Activated T-helper 1 cell treated with anti-CD3 and anti-CD28 coated beads, Interleukin-2, amount 50 U/mL, for 16 hours (primary cell): Measurements from ENCODE around the gene VWA3A.
A peak's percentile ranks its signal among the peaks of the same experiment; 100 is the strongest.
"Not testable (repeated sequence)": the region's sequence is repeated elsewhere in the genome, so short reads cannot be mapped to it uniquely, and the experiment has no call there.

Source experiments
- DNase-seq, 2 donors: peaks; one replicate each; pipeline ENCODE4 v3.0.0-alpha.2; 2020; ENCODE audit warnings: low read depth in 1 of 2, low spot score in 1 of 2

Gene VWA3A

DNA sequence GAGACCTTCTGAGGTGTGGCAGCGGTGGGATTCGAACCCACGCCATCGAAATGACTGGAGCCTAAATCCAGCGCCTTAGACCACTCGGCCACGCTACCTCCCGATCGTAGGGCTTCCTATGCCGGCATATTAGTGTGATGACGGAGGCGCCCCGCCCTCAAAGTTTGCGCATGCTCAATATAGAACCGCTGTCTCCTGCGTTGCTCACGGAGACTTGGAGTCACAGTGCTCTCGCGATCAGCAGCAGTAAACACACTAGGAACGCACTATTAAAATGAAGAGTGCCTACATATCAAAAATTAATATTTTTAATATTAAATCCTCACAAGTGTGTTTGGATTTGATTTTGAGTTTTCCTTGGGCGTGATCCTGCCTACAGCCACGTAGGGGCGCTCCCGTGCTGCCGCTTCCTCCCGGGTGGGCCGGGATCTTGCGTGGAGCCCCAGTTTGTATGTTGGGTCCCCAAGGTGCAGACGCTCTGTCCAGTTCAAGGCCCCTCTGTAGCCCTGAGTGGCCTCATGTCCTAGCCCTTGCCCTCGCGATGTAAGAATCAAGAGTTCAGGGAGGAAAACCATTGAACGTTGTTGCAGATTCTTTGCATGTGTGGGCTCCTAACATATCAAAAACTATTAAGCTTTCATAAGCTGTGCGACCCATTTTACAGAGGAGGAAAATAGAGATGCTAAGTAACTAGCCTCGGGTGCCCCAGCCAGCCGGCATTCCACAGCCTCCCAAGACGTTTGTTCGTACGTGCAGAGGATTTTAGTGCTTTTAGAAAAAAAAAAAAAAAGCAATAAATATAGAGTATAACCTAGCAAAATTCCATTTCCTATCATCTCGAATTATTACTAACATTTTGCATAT lies 103.6 kb downstream of the VWA3A start:
- peak; percentile 82 to 89 for DNase-seq

DNA sequence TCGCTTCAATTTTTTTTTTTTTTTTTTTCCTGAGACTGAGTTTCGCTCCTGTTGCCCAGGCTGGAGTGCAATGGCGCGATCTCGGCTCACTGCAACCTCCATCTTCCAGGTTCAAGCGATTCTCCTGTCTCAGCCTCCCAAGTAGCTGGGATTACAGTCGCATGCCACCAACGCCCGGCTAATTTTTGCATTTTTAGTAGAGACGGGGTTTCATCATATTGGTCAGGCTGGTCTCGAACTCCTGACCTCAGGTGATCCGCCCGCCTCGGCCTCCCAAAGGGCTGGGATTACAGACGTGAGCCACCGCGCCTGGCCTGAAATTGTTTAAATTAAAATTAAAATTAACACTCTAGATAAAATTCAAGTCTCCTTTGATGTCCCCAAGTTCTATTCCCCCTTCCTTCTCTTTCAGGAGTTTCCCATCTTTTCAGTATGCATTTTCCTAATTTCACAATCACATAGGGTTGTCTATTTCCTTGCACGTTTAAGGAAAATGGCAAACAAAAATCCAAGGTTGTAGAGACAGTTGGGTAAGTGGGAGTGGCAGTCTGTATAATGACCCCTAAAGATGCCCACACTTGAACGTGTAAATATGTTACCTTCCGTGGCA lies 104.3 kb downstream of the VWA3A start:
- DNase-seq: not testable (repeated sequence)

DNA sequence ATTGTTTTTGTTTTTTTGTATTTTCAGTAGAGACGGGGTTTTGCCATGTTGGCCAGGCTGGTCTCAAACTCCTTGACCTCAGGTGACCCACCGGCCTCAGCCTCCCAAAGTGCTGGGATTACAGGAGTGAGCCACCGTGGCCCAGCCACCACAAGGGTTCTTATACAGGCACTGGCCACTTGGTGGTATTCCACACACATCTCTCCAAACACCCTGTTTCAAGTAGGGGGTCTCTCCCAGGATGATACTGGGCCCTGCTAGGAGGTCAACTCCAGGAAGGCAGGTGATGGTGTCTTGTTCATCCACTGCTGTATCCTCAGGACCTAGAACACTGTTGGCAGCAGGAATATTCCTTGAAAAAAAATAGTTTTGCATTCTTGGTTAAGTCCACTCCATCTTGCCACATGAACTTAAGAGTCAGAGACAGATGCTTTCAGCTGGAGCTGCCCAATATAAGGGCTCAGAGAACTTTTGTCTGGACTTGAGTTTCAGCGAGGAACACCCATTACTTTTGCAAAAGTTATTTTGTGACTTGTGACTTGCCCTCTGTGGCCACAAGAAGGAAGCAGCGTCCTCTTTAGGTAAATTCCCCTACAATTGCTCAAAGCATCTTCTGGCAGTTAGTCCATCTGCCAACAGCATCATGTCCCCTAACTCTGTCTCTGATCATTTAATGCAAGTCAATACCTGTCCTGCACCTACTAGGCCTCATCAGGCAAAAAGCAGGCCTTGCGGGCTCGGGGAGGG lies 106.4 kb downstream of the VWA3A start:
- no peak for DNase-seq

DNA sequence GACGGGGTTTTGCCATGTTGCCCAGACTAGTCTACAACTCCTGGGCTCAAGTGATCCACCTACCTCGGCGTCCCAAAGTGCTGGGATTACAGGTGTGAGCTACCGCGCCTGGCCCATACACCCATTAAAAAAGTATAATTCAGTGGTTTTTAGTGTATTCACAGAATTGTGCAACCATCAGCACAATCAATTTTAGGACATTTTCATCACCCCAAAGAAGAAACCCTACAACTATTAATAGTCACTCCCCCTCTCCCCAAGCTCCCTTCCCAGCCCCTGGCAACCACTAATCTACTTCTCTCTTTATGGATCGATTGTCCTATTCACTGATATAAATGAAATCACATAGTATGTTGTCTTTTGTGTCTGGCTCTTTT lies 109.9 kb downstream of the VWA3A start:
- DNase-seq: no peak

DNA sequence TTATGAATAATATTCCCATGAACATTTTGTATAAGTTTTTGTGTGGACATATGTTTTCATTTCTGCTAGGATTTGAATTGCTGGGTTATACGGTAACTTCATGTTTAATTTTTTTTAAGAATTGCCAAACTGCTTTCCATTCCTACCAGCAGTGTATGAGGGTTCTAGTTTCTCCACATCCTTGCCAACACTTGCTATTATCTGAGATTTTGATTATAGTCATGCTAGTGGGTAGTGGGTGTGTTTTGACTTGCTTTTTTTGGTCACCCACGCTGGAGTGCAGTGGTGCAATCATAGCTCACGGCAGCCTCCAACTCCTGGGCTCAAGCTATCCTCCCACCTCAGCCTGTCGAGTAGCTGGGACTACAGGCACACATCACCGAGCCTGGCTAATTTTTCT lies 110.8 kb downstream of the VWA3A start:
- no peak for DNase-seq

DNA sequence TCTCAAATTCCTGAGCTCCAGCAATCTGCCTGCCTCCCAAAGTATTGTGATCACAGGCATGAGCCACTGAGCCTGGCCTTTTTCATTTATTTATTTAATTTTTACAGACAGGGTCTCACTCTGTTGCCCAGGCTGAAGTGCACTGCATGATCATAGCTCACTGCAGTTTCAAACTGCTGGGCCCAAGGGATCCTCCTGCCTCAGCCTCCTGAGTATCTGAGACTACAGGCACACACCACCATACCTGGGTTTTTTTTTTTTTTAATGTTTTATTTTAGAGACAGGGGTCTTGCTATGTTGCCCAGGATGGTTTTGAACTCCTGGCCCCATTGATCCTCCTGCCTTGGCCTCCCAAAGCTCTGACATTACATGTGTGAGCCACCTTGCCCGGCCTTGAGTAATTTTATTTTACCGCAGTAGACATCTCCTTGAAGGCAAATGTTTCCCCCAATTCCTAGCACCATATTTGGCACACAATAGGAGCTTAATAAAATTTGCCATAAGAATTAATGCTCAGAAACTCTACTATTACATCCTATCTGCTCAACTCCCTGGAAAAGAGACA lies 111.8 kb downstream of the VWA3A start:
- no peak for DNase-seq

DNA sequence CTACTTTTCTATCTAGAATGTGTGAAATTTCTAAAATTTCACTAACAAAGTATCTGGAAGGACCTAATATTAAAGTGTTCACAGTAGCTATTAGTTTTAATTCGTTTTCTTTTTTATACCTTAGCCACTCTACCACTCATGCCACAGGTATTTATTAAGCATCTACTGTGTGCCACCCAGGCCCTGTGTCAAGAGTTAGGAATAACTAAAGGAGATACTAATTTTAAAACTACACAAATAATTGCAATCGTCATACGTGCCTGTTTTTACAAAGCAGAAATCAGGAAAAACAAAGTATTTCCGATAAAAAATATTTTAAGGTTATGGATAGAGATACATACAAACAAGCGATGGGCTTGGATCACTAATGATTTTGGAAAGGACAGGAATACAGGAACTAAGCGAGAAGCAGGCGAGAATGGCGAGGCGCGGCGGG lies 113.3 kb downstream of the VWA3A start:
- DNase-seq: no peak

DNA sequence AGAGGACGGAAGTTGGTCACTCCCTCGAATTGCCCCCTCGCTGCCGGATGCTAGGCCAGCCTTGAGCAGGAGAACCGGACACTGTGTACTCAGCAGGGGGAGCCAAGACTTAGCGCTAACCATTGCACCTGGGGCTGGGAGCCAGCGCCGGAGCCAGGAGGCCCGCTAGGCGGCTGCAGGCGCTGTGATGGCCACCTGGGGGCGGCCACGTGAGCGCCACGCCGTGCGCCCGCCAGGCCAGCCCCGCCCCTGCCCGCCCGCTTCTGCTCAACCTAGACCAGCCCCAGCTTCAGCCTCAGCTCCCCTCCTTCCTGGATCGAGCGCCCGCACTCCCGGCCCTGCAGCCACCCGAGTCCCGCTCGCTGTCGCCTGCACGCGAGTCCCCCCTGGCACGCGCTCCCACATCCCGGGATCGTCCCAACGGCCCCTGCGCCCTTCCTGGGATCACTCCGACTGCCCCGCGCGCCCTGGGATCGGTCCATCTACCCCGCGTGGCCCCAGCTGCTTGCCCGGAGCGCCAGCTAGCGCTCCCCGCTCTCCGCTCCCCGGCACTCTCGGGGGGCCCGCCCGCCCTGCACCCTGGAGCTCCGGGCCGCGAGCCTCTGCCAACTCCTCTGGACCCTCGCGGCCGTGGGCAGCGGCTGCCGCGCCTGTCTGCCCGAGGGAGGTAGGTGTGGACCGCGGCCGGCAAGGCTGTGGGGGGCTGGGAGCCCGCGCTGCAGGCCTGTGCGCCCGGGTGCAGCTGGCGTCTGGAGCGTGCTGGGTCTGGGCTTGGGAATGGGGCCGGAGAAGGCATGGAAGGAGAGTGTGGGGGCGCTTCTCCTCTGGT lies 113.9 kb downstream of the VWA3A start, which contains the start of gene EEF2K:
Gene EEF2K, plus strand, starts transcription at position 266 of the 829 bp plus-strand sequence. CDS start 19,452 bp downstream, outside the sequence.
- DNase-seq: peak; percentile 63 to 75
